Measurements from ENCODE around the gene GALNT2.

GRCh38 chr1:230301322-230301721 is 234.3 kb downstream of the GALNT2 start:
- TF ChIP-seq CTCF (IDR thresholded peaks at IDR 0.05 in 8 of 11, conservative IDR thresholded peaks at IDR 0.05 in 3 of 11): no peak
- TF ChIP-seq POLR2A (IDR thresholded peaks at IDR 0.05): no peak

Measured in spleen (tissue), 7 donors.